A172 (cell line): ENCODE results near the gene OBP2A. TPM values are rescaled to one million over a fixed set of nuclear protein-coding genes. Genes with fewer than 3 reads are reported as not detected.

Experiments used
- DNase-seq: peaks from one replicate; pipeline ENCODE4 v3.0.0-alpha.2; 2015; ENCODE audit warnings: low spot score
- total RNA-seq: library from RNA; depleted of rRNA; stranded (reverse); fragments of >200 nt; shearing (Covaris generic); gene quantifications from 2 replicates; pipeline ENCODE4 v1.2.3, GENCODE V29; 2014

The OBP2A gene
- total RNA-seq, 1 experiment from 2014 or later: not detected

GRCh38 chr9:135552021-135552697, 6.2 kb downstream of the OBP2A start:
- no peak for DNase-seq

- no peak for DNase-seq
These were observed 6.8 kb downstream of the OBP2A start for GRCh38 chr9:135552698-135553171.

GRCh38 chr9:135554718-135555117, 8.8 kb downstream of the OBP2A start:
- DNase-seq: no peak

- DNase-seq: no peak
These were observed 9.3 kb downstream of the OBP2A start for GRCh38 chr9:135555203-135555602.

- DNase-seq: no peak
These were observed 10.0 kb downstream of the OBP2A start for GRCh38 chr9:135555910-135556309.

- DNase-seq: peak; percentile 64
These were observed 13.7 kb downstream of the OBP2A start for GRCh38 chr9:135559606-135560005.

- peak; percentile 44 for DNase-seq
These were observed 15.7 kb downstream of the OBP2A start, which contains the start of gene PAEP for GRCh38 chr9:135561391-135562234. PAEP (plus strand) TSS chr9:135561756.

GRCh38 chr9:135562235-135562745, 16.4 kb downstream of the OBP2A start:
- no peak for DNase-seq

GRCh38 chr9:135563039-135563476, 17.1 kb downstream of the OBP2A start:
- no peak for DNase-seq

GRCh38 chr9:135563858-135564257, 17.9 kb downstream of the OBP2A start:
- DNase-seq: no peak

- DNase-seq: no peak
These were observed 19.3 kb downstream of the OBP2A start for GRCh38 chr9:135565141-135565628.

- DNase-seq: no peak
These were observed 19.7 kb downstream of the OBP2A start for GRCh38 chr9:135565636-135566035.

- no peak for DNase-seq
These were observed 20.6 kb downstream of the OBP2A start for GRCh38 chr9:135566552-135566951.

- DNase-seq: no peak
These were observed 21.4 kb downstream of the OBP2A start for GRCh38 chr9:135567311-135567710.

GRCh38 chr9:135568026-135568425, 22.1 kb downstream of the OBP2A start:
- DNase-seq: no peak

GRCh38 chr9:135570456-135570855, 24.5 kb downstream of the OBP2A start:
- peak; percentile 14 for DNase-seq

- no peak for DNase-seq
These were observed 26.3 kb downstream of the OBP2A start for GRCh38 chr9:135572233-135572632.

- no peak for DNase-seq
These were observed 27.2 kb downstream of the OBP2A start for GRCh38 chr9:135573124-135573523.

GRCh38 chr9:135574331-135574730, 28.4 kb downstream of the OBP2A start:
- DNase-seq: no peak

- no peak for DNase-seq
These were observed 29.0 kb downstream of the OBP2A start for GRCh38 chr9:135574943-135575342.

- DNase-seq: no peak
These were observed 30.2 kb downstream of the OBP2A start for GRCh38 chr9:135575995-135576631.

GRCh38 chr9:135577256-135577655, 31.3 kb downstream of the OBP2A start:
- DNase-seq: no peak
